H1 (cell line): ENCODE results near the gene GRK3. TPM values are rescaled to one million over a fixed set of nuclear protein-coding genes. Genes with fewer than 3 reads are reported as not detected.

Experiments
- EGR1 ChIP-seq: IDR thresholded peaks from 2 replicates; pipeline ENCODE4 v1.6.1; 2011; ENCODE audit warnings: low read depth, low read length, borderline replicate concordance
- JUN ChIP-seq: IDR thresholded peaks from 2 replicates; pipeline ENCODE4 v1.6.1; 2011; ENCODE audit warnings: low read depth, mild to moderate bottlenecking, improper control_type of control experiment, low read length
- KDM5A ChIP-seq: fragments of 200-600 bp; IDR thresholded peaks from 2 replicates; pipeline ENCODE4 v1.7.1; 2012; ENCODE audit warnings: mild to moderate bottlenecking, low read length, inconsistent platforms, mixed read lengths
- NANOG ChIP-seq: IDR thresholded peaks from 2 replicates; pipeline ENCODE4 v1.6.1; 2011; ENCODE audit warnings: low read length, low read depth, mild to moderate bottlenecking, inconsistent platforms; ENCODE audit not compliant: insufficient read depth, poor library complexity, severe bottlenecking
- POU5F1 ChIP-seq: IDR thresholded peaks from 2 replicates; pipeline ENCODE4 v1.6.1; 2011; ENCODE audit warnings: low read depth, mild to moderate bottlenecking, low read length, moderate library complexity
- RXRA ChIP-seq: IDR thresholded peaks from 2 replicates; pipeline ENCODE4 v1.6.1; 2011; ENCODE audit warnings: low read depth, mild to moderate bottlenecking, low read length, moderate library complexity; ENCODE audit not compliant: insufficient read depth
- SAP30 ChIP-seq: fragments of 300-600 bp; sonication (generic); IDR thresholded peaks from 2 replicates; pipeline ENCODE4 v1.7.1; 2012; ENCODE audit warnings: low read length, moderate library complexity, mild to moderate bottlenecking, inconsistent platforms; ENCODE audit not compliant: insufficient read depth, insufficient replicate concordance
- SUZ12 ChIP-seq: fragments of 200-600 bp; sonication (generic); IDR thresholded peaks from 2 replicates; pipeline ENCODE4 v1.6.1; 2012; ENCODE audit warnings: mild to moderate bottlenecking, inconsistent platforms, low read length, moderate library complexity, mixed read lengths
- USF2 ChIP-seq: IDR thresholded peaks from 2 replicates; pipeline ENCODE4 v1.6.1; 2011; ENCODE audit warnings: low read length, improper control_type of control experiment
- polyA plus RNA-seq, 7 experiments: library from polyadenylated mRNA; depleted of rRNA in 3 of 7; stranded (reverse) in 5 of 7; unstranded in 2 of 7; fragments of >200 nt in 5 of 7; fragments of 200-250 nt in 2 of 7; gene quantifications; 1 replicate in 5 of 7; 2 replicates in 1 of 7; 4 replicates in 1 of 7; pipeline versions ENCODE4 v1.2.1 to v1.2.3, GENCODE V29; 2011 to 2013; ENCODE audit warnings: missing spikeins in 2 of 7, mixed read lengths in 2 of 7
- total RNA-seq: library from RNA; stranded (reverse); fragmentation: NEBNext Ultra II Directional; extraction: Animal tissue kit (Norgen Biotek cat#: 25700); gene quantifications from 2 replicates; pipeline ENCODE4 v1.2.1, GENCODE V29; 2021

Gene GRK3
- total and polyA plus RNA-seq, 2 of the 8 experiments (the other 6 are each of a cell fraction or from before 2014, with no cell fraction given) = 7.5 to 35.3 TPM

GRCh38 chr22:25741692-25742626 lies 177.5 kb downstream of the GRK3 start, which contains the start of gene MYO18B (continued):
- TF ChIP-seq SUZ12 = no peak
- TF ChIP-seq NANOG = no peak
- TF ChIP-seq EGR1 = no peak
- no peak for TF ChIP-seq USF2
- no peak for TF ChIP-seq JUN
- TF ChIP-seq POU5F1 = no peak
- TF ChIP-seq SAP30 = no peak
- TF ChIP-seq KDM5A = no peak
- no peak for TF ChIP-seq RXRA
